ENCODE data around the gene MAN1B1. TPM values are rescaled to one million over a fixed set of nuclear protein-coding genes. Genes with fewer than 3 reads are reported as not detected.

Gene MAN1B1
- total RNA-seq, 2 donors from 2014 or later: 21.9 to 28.8 TPM

GRCh38 chr9:137065336-137065967 is 21.3 kb upstream of the MAN1B1 start:
- intact Hi-C loops (cut with DNase I): loop anchor here in 1 of 2 donors (10.0 kb wide), 1 partner anchor 281 kb away; no protein-coding TSS in a partner anchor
- DNase-seq (no peak), ATAC-seq (no peak)

- no peak for ATAC-seq
- no peak for DNase-seq
- intact Hi-C loops (cut with DNase I): loop anchor here in 1 of 2 donors (10.0 kb wide), 1 partner anchor 281 kb away; no protein-coding TSS in a partner anchor
These were observed 20.5 kb upstream of the MAN1B1 start for GRCh38 chr9:137066096-137066861.

- ATAC-seq: peak; percentile 37 to 42
- intact Hi-C loops (cut with DNase I): loop anchor here in 1 of 2 donors (10.0 kb wide), 1 partner anchor 283 kb away; no protein-coding TSS in a partner anchor
- peak; percentile 74 for DNase-seq
These were observed 18.8 kb upstream of the MAN1B1 start for GRCh38 chr9:137067860-137068538.

- no peak for DNase-seq
- intact Hi-C loops (cut with DNase I): loop anchor here in 1 of 2 donors (10.0 kb wide), 1 partner anchor 284 kb away; no protein-coding TSS in a partner anchor
- ATAC-seq: no peak
These were observed 18.0 kb upstream of the MAN1B1 start for GRCh38 chr9:137068539-137069507.

GRCh38 chr9:137069508-137070091 is 17.2 kb upstream of the MAN1B1 start:
- no peak for ATAC-seq
- DNase-seq: no peak
- intact Hi-C loops (cut with DNase I): loop anchor here in 1 of 2 donors (10.0 kb wide), 1 partner anchor 285 kb away; no protein-coding TSS in a partner anchor

GRCh38 chr9:137070201-137070905 is 16.4 kb upstream of the MAN1B1 start, which contains the start of gene SAPCD2:
TSS of gene SAPCD2 (minus strand) at chr9:137070557. CDS start at chr9:137070460, 97 bp downstream.
- ATAC-seq: peak; percentile 93 to 97
- peak; percentile 91 for DNase-seq
- intact Hi-C loops (cut with DNase I): no loop called here

- DNase-seq (no peak), ATAC-seq (peak; percentile 23 to 31)
- intact Hi-C loops (cut with DNase I): no loop called here
These were observed 15.9 kb upstream of the MAN1B1 start for GRCh38 chr9:137070906-137071275.

GRCh38 chr9:137071282-137071681 is 15.5 kb upstream of the MAN1B1 start:
- intact Hi-C loops (cut with DNase I): no loop called here
- ATAC-seq: no peak
- DNase-seq: no peak

- ATAC-seq: no peak
- intact Hi-C loops (cut with DNase I): no loop called here
- no peak for DNase-seq
These were observed 12.8 kb upstream of the MAN1B1 start for GRCh38 chr9:137073992-137074399.

- no peak for ATAC-seq
- peak; percentile 20 for DNase-seq
These were observed 12.0 kb upstream of the MAN1B1 start for GRCh38 chr9:137074657-137075274.

GRCh38 chr9:137075275-137075775 is 11.5 kb upstream of the MAN1B1 start:
- intact Hi-C loops (cut with DNase I): no loop called here
- DNase-seq: no peak
- ATAC-seq: no peak

More at GRCh38 chr9:137074657-137075274, 12.0 kb upstream of the MAN1B1 start:
- intact Hi-C loops (cut with DNase I): no loop called here

- DNase-seq (no peak), ATAC-seq (peak in 1 of 2 donors; percentile 4)
- intact Hi-C loops (cut with DNase I): no loop called here
These were observed 10.2 kb upstream of the MAN1B1 start for GRCh38 chr9:137076636-137077009.

GRCh38 chr9:137077010-137077747 is 9.6 kb upstream of the MAN1B1 start, which contains the start of gene UAP1L1:
TSS of gene UAP1L1 (plus strand) at chr9:137077517. CDS start at chr9:137077533, 16 bp downstream.
- peak; percentile 79 to 82 for ATAC-seq
- DNase-seq: peak; percentile 83
- intact Hi-C loops (cut with DNase I): no loop called here

- intact Hi-C loops (cut with DNase I): no loop called here
- no peak for DNase-seq
- peak; percentile 5 to 12 for ATAC-seq
These were observed 8.8 kb upstream of the MAN1B1 start for GRCh38 chr9:137077758-137078693.
